Mucosa of descending colon (tissue), 3 donors: ENCODE data around the gene EFCC1. TPM values are rescaled to one million over a fixed set of nuclear protein-coding genes. Genes with fewer than 3 reads are reported as not detected.

ENCODE experiments used
- ATAC-seq: fragments of 200-7000 bp; cut with Tn5 transposase; one replicate; pipeline ENCODE4 v1.9.1; 2020; ENCODE audit warnings: mild to moderate bottlenecking, moderate library complexity
- DNase-seq, 3 donors: peaks; one replicate each; pipeline ENCODE4 v3.0.0-alpha.2; 2020
- H3K36me3 ChIP-seq: fragments of 200-600 bp; one replicate; pipeline ENCODE4 v1.8.0; 2021; ENCODE audit warnings: low read depth, mild to moderate bottlenecking
- H3K4me1 ChIP-seq: fragments of 200-600 bp; one replicate; pipeline ENCODE4 v1.8.0; 2021; ENCODE audit warnings: low read depth, mild to moderate bottlenecking
- H3K4me3 ChIP-seq: fragments of 200-600 bp; one replicate; pipeline ENCODE4 v1.8.0; 2021; ENCODE audit warnings: mild to moderate bottlenecking
- H3K9me3 ChIP-seq: fragments of 200-600 bp; one replicate; pipeline ENCODE4 v1.8.0; 2021; ENCODE audit warnings: mild to moderate bottlenecking
- intact Hi-C, 2 donors: fragments of 100-400 bp; cut with DNase I in 1 of 2; cut with micrococcal nuclease in 1 of 2; formaldehyde crosslinking; loops; one replicate each; pipeline versions ENCODE4 v1.11.0 to v1.11.1; 2022; cut with DNase I, micrococcal nuclease
- total RNA-seq, 3 donors: library from RNA; stranded (reverse); fragmentation: NEBNext Ultra II Directional in 2 of 3; extraction: Animal tissue kit (Norgen Biotek cat#: 25700) in 2 of 3; gene quantifications; one replicate each; pipeline versions ENCODE4 v1.2.1 to v1.2.4, GENCODE V29; 2021 to 2023
- TF ChIP-seq, protein P1 (sequence below): fragments of 200-600 bp; IDR thresholded peaks from one replicate; pipeline ENCODE4 v1.8.0; 2022; ENCODE audit warnings: antibody characterized with exemption, mild to moderate bottlenecking
- donor health status: DM: no; HTN: no; CAD: no; lungs with moderate emphysema.
- donor health status: DM: no; HTN: no; CAD: no.
- donor health status: DM: no; HTN: yes; CAD: no.

Gene EFCC1
- total RNA-seq, 3 donors from 2014 or later = 1.8 to 12.0 (median 3.6) TPM

DNA sequence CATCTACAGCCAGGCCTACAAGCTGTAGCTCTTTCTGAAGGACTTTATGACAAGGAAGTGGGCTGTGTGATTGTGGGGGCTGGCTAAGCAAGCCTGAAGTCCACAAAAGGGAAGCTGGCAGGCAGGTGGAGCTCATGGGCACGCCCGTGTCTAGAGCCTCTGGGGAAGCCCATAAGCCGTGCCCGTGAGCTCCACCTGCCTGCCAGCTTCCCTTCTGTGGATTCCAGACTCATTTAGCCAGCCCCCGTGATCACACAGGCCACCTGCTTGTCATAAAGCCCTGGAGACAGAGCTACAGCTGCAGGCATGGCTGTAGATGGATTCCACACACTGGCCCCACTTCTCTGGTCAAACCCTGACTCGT, 15.2 kb downstream of the EFCC1 start:
- Histone ChIP-seq H3K4me1 (peaks cover 22% of the 10 kb centered on the region), H3K4me3 (no peak overlapping the region), H3K9me3 (no peaks in the 10 kb centered on the region), H3K36me3 (no peaks in the 10 kb centered on the region)
- intact Hi-C loops = no loop called here
- TF ChIP-seq, protein P1, sequence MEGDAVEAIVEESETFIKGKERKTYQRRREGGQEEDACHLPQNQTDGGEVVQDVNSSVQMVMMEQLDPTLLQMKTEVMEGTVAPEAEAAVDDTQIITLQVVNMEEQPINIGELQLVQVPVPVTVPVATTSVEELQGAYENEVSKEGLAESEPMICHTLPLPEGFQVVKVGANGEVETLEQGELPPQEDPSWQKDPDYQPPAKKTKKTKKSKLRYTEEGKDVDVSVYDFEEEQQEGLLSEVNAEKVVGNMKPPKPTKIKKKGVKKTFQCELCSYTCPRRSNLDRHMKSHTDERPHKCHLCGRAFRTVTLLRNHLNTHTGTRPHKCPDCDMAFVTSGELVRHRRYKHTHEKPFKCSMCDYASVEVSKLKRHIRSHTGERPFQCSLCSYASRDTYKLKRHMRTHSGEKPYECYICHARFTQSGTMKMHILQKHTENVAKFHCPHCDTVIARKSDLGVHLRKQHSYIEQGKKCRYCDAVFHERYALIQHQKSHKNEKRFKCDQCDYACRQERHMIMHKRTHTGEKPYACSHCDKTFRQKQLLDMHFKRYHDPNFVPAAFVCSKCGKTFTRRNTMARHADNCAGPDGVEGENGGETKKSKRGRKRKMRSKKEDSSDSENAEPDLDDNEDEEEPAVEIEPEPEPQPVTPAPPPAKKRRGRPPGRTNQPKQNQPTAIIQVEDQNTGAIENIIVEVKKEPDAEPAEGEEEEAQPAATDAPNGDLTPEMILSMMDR = peak; percentile 16
- peak; percentile 87 to 92 (median 87) for DNase-seq
- peak; percentile 87 for ATAC-seq

DNA sequence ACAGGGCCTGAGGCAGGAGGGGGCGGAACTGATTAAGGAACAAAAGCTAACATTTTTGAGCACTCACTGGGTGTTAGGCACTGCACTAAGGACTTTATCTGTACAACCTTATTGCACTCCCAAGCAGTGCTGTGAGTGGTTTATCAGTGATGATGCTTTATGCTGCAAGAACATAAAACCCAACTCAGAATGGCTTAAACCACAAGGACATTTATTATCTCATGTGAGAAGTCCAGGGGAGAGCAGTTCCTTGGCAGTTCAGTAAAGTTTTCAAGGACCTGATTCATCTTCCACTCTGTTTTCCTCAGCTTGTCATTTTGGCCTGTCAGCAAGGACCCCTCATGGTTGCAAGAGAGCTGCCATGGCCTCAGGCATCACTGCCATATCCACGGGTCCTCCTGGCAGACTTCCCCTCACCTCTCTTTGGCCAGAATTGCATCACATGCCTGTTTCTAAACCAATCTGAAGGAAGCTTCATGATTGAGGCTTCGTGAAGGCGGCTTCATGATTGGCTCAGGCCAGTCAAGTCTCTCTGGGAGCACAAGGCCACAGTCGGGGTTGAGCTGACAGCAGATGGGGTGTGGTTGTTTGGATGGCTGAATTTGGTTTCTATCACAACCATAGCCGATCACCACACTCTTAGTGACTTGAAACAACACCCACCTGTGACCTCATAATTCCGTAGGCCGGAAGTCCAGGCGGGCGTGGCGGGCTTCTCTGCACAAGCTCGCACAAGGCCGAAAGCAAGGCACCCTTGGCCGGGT, 15.8 kb downstream of the EFCC1 start:
- DNase-seq (peak; percentile 80 to 87 (median 85)), ATAC-seq (peak; percentile 83)
- H3K4me3 ChIP-seq = no peak overlapping the region
- peaks cover 22% of the 10 kb centered on the region for H3K4me1 ChIP-seq
- no peaks in the 10 kb centered on the region for H3K9me3 ChIP-seq
- TF ChIP-seq, protein P1 = no peak
- intact Hi-C loops = no loop called here
- H3K36me3 ChIP-seq = no peaks in the 10 kb centered on the region

DNA sequence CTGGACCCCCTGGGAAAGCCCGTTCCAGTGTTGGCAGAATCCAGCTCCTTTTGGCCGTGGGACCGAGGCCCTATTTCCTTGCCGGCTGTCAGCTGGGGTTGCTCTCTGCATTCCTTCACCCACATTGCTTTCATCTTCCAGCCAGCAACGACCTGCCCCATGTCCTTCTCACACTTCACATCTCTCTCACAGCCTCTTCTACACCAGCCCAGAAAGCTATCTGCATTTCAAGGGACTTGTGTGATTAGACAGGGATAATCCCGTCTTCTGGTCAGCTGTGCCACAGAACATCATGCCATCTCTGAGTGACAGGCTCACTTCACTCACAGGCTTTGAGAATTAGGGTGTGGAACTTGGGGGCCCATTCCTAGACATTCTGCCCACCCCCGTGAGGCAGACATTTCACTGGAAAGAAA, 16.4 kb downstream of the EFCC1 start:
- TF ChIP-seq, protein P1 = no peak
- no peak for ATAC-seq
- H3K4me1 ChIP-seq = peaks cover 22% of the 10 kb centered on the region
- H3K36me3 ChIP-seq = no peaks in the 10 kb centered on the region
- H3K4me3 ChIP-seq = no peak overlapping the region
- H3K9me3 ChIP-seq = no peaks in the 10 kb centered on the region
- intact Hi-C loops = no loop called here
- DNase-seq = no peak

DNA sequence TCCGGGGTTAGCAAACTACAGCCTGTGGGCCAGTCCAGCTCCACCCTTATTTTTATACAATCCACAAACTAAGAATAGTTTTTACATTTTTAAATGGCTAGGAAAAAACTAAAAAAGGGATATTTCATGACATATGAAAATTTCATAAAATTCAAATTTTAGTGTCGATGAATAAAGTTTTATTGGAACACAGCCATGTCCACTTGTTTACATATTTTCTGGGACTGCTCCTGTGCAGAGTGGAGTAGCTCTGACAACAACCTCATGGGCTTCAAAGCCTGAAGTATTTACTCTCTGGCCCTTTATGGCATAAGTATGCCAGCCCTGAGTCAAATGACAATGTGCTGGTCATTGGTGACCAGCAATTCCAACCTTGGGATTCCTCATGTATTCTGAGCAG, 17.2 kb downstream of the EFCC1 start:
- peaks cover 22% of the 10 kb centered on the region for H3K4me1 ChIP-seq
- intact Hi-C loops = no loop called here
- TF ChIP-seq, protein P1 = no peak
- no peaks in the 10 kb centered on the region for H3K9me3 ChIP-seq
- no peak for DNase-seq
- no peak overlapping the region for H3K4me3 ChIP-seq
- ATAC-seq = no peak
- no peaks in the 10 kb centered on the region for H3K36me3 ChIP-seq

DNA sequence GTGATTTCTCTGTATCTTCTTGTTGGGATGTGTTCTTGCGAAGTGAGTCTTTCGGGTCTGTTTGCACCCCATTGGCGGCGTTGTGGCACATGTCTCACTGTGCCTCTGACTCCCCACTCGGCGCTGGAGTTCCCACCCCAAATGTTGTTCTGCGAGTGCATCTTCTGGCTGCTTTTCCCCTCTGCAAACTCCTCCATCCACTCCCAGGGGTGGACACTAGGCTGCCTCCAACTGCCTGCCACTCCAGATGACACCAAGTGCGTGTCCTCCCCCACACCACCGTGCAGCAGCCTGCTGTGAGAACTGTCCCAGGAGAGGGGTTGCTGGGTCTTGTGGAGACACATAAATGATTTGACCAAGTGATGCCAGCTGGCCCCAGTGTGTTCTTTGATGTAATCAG, 17.6 kb downstream of the EFCC1 start:
- Histone ChIP-seq H3K4me1 (peaks cover 22% of the 10 kb centered on the region), H3K36me3 (no peaks in the 10 kb centered on the region), H3K9me3 (no peaks in the 10 kb centered on the region), H3K4me3 (no peak overlapping the region)
- intact Hi-C loops = no loop called here
- TF ChIP-seq, protein P1 = no peak
- DNase-seq (peak in 2 of 3 donors; percentile 23 to 43), ATAC-seq (no peak)
